HG02852 (cell line): Measurements from ENCODE around the gene ADAMTS1.
"Not testable (repeated sequence)": the region's sequence is repeated elsewhere in the genome, so short reads cannot be mapped to it uniquely, and the experiment has no call there.

Source experiments
- ATAC-seq: cut with Tn5 transposase; IDR thresholded peaks from one replicate; pipeline ENCODE4 v1.9.1; 2021; ENCODE audit warnings: mild to moderate bottlenecking, moderate library complexity; ENCODE audit not compliant: unreplicated experiment

ADAMTS1 gene

GRCh38 chr21:26845066-26845758, at the start of gene ADAMTS1:
ADAMTS1 (minus strand) TSS chr21:26845409; CDS start chr21:26844954, 455 bp downstream.
- ATAC-seq = no peak

GRCh38 chr21:26892151-26892550, 46.9 kb upstream of the ADAMTS1 start:
- ATAC-seq = no peak

GRCh38 chr21:26888931-26889330, 43.7 kb upstream of the ADAMTS1 start:
- ATAC-seq = no peak

GRCh38 chr21:26888256-26888655, 43.0 kb upstream of the ADAMTS1 start:
- no peak for ATAC-seq

- ATAC-seq = no peak
These were observed 42.0 kb upstream of the ADAMTS1 start for GRCh38 chr21:26887251-26887650.

GRCh38 chr21:26884436-26884835, 39.2 kb upstream of the ADAMTS1 start:
- no peak for ATAC-seq

- ATAC-seq = no peak
These were observed 38.6 kb upstream of the ADAMTS1 start for GRCh38 chr21:26883768-26884167.

- ATAC-seq = no peak
These were observed 36.5 kb upstream of the ADAMTS1 start for GRCh38 chr21:26881504-26882228.

GRCh38 chr21:26877018-26877417, 31.8 kb upstream of the ADAMTS1 start:
- no peak for ATAC-seq

GRCh38 chr21:26874347-26874746, 29.1 kb upstream of the ADAMTS1 start:
- no peak for ATAC-seq

GRCh38 chr21:26865857-26866256, 20.6 kb upstream of the ADAMTS1 start:
- no peak for ATAC-seq

GRCh38 chr21:26856871-26857350, 11.7 kb upstream of the ADAMTS1 start:
- not testable (repeated sequence) for ATAC-seq

- ATAC-seq = not testable (repeated sequence)
These were observed 9.5 kb upstream of the ADAMTS1 start for GRCh38 chr21:26854695-26855094.

GRCh38 chr21:26852423-26852822, 7.2 kb upstream of the ADAMTS1 start:
- ATAC-seq = no peak

GRCh38 chr21:26851109-26851944, 6.1 kb upstream of the ADAMTS1 start:
- no peak for ATAC-seq

GRCh38 chr21:26850116-26850643, 5.0 kb upstream of the ADAMTS1 start:
- no peak for ATAC-seq

GRCh38 chr21:26849428-26850115, 4.4 kb upstream of the ADAMTS1 start:
- ATAC-seq = no peak

GRCh38 chr21:26847921-26848320, 2.7 kb upstream of the ADAMTS1 start:
- no peak for ATAC-seq

- no peak for ATAC-seq
These were observed 1.8 kb upstream of the ADAMTS1 start for GRCh38 chr21:26847002-26847401.
